ENCODE results near the gene IFT57. TPM values are rescaled to one million over a fixed set of nuclear protein-coding genes. Genes with fewer than 3 reads are reported as not detected.
"Not testable (repeated sequence)": the region's sequence is repeated elsewhere in the genome, so short reads cannot be mapped to it uniquely, and the experiment has no call there.

Gene IFT57, protein sequence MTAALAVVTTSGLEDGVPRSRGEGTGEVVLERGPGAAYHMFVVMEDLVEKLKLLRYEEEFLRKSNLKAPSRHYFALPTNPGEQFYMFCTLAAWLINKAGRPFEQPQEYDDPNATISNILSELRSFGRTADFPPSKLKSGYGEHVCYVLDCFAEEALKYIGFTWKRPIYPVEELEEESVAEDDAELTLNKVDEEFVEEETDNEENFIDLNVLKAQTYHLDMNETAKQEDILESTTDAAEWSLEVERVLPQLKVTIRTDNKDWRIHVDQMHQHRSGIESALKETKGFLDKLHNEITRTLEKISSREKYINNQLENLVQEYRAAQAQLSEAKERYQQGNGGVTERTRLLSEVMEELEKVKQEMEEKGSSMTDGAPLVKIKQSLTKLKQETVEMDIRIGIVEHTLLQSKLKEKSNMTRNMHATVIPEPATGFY
- total RNA-seq (2021; fragmentation: NEBNext Ultra II Directional; extraction: Animal tissue kit (Norgen Biotek cat#: 25700)): 10 to 100 TPM; 53.6 to 65.3 (median 58.7) TPM
- long read RNA-seq, transcript IFT57-201 (11 exons, 3,203 nt): major isoform, 83 of 131 reads
- long read RNA-seq, partial matches to known transcripts: 41 of 131 reads
- long read RNA-seq, other reads (novel, unspliced or antisense): 7 of 131 reads

DNA sequence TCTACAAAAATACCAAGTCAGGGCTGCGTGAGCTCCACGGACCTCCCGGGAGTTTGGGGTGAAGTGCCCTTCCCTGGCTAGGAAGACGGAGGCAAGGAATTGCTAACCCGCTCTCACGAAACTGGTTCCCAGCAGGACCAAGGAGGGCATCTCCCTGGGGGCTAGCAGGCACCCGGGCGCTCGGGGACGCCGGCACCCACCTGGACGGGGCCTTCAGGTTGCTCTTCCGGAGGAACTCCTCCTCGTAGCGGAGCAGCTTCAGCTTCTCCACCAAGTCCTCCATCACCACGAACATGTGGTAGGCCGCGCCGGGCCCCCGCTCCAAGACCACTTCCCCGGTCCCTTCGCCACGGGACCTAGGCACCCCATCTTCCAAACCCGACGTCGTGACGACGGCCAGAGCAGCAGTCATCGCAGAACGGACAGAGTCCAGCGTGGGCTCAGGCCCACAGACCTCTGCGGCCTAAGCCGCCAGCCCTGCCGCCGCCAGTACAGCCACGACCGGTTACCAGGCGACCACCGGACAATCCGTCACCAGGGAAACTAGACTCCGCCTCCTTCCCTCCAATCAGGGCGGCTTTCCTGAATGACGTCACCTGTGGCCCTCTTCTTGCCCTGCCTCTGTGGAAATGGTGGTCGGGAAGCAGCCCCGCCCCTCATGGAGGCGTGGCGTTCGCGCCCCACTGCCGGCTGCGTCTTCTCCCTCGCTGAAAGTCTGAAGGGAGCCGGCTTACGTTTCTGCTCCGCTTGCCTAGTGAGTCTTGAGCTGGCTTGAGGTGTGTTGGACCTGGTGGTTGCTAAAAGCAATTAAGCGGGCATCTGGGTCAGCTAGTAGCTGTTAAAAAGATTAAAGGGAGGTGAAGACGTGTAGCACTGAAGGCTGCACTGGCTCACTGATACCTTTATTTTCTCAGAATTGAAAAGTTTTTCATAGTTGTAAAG is at the start of gene IFT57:
IFT57 (minus strand) TSS at position 514 of the 942 bp plus-strand sequence; CDS start at position 412, 102 bp downstream.
- H3K4me1 Mint-ChIP-seq (ENCODE audit: low read depth): peaks cover 52% of the 10 kb centered on the region

DNA sequence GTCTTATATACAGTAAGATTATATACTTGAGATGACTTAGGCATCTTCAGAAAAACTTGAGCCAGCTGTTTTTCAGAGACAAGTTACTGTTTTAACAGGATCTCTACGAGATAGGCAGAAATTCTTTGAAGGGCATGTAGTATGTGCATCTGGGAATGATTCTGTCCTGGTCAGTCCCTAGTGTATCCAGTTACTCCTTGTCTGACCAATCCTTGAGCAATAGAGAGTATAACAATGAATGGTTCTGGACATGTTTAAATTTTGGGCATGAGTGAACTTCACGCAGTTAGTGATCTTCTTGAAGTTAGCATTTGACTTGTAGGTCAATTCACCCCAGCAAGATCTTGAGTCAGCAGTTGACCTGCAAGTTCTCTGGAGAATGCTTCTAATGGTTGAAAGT is 49.4 kb upstream of the IFT57 start:
- peaks cover 12% of the 10 kb centered on the region; the same call in 1 of the 2 replicates for H3K27me3 Mint-ChIP-seq (ENCODE audit: insufficient read depth)
- no peaks in the 10 kb centered on the region for H3K36me3 Mint-ChIP-seq (ENCODE audit: low read depth)
- TF ChIP-seq, protein P1, sequence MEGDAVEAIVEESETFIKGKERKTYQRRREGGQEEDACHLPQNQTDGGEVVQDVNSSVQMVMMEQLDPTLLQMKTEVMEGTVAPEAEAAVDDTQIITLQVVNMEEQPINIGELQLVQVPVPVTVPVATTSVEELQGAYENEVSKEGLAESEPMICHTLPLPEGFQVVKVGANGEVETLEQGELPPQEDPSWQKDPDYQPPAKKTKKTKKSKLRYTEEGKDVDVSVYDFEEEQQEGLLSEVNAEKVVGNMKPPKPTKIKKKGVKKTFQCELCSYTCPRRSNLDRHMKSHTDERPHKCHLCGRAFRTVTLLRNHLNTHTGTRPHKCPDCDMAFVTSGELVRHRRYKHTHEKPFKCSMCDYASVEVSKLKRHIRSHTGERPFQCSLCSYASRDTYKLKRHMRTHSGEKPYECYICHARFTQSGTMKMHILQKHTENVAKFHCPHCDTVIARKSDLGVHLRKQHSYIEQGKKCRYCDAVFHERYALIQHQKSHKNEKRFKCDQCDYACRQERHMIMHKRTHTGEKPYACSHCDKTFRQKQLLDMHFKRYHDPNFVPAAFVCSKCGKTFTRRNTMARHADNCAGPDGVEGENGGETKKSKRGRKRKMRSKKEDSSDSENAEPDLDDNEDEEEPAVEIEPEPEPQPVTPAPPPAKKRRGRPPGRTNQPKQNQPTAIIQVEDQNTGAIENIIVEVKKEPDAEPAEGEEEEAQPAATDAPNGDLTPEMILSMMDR (IDR thresholded peaks at IDR 0.05): no peak
- no peak overlapping the region for H3K4me3 Mint-ChIP-seq
- no peaks in the 10 kb centered on the region for H3K9me3 Mint-ChIP-seq
- DNase-seq: no peak
- no peaks in the 10 kb centered on the region; the same call in 1 of the 2 replicates for H3K4me1 Mint-ChIP-seq (ENCODE audit: low read depth)
- no peak overlapping the region for H3K27ac Mint-ChIP-seq

More for the DNA sequence above, at the start of gene IFT57:
- DNase-seq: peak; percentile 99
- peak within 1 kb of the TSS; percentile 99 for H3K27ac Mint-ChIP-seq
- H3K4me3 Mint-ChIP-seq: peak within 1 kb of the TSS; percentile 98
- H3K36me3 Mint-ChIP-seq (ENCODE audit: low read depth): 0 out of 2 replicates have a peak, but pooled peaks cover 6% of the 10 kb centered on the region
- H3K27me3 Mint-ChIP-seq (ENCODE audit: insufficient read depth): no peaks in the 10 kb centered on the region
- no peaks in the 10 kb centered on the region for H3K9me3 Mint-ChIP-seq
- TF ChIP-seq, protein P1 (IDR thresholded peaks at IDR 0.05): no peak

DNA sequence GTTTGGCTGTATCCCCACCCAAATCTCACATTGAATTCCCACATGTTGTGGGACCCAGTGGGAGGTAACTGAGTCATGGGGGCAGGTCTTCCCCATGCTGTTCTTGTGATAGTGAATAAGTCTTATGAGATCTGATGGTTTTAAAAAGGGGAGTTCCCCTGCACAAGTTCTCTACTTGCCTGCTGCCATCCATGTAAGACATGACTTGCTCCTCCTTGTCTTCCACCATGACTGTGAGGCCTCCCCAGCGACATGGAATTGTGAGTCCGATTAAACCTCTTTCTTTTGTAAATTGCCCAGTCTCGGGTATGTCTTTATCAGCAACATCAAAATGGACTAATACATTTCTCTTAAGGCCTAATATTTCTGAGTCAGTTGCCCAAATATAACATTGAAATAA is 46.0 kb upstream of the IFT57 start:
- DNase-seq; H3K27ac Mint-ChIP-seq; H3K36me3 Mint-ChIP-seq (ENCODE audit: low read depth); H3K4me1 Mint-ChIP-seq (ENCODE audit: low read depth); H3K4me3 Mint-ChIP-seq; H3K9me3 Mint-ChIP-seq: not testable (repeated sequence)
- H3K27me3 Mint-ChIP-seq (ENCODE audit: insufficient read depth): peaks cover 10% of the 10 kb centered on the region; the same call in 1 of the 2 replicates

DNA sequence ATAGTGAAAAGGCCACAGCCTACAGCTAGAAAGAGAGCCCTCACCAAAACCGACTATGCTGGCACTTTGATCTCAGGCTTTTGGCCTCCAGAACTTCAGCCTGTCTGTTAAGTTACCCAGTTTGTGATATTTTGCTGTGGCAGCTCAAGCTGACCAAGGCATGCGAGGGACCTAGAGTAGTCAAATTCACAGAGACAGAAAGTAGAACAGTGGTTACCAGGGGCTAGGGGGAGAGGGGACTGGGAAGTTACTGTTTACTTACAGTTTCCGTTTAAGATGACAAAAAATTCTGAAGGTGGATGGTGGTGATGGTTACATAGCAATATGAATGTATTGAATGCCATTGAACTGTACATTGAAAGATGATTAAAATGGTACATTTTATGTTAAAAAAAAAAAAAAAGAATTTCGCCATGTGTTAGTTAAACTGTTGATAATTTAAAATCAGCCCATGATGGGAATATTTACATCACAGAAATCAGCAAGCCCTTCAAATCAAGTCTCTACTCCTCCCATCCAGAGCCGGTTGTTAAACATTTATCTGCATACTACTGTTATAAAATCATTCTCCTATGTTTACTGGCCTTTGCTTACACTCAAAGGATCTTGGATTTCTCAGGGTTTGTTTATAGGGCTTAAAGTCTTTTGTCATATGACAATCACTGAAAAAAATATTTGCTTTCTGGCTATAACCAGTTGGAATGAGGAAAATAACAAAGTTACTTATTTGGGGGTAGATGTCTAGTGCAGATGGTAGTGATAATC is 42.5 kb upstream of the IFT57 start:
- H3K4me3 Mint-ChIP-seq; DNase-seq; H3K9me3 Mint-ChIP-seq; H3K27ac Mint-ChIP-seq; H3K4me1 Mint-ChIP-seq (ENCODE audit: low read depth); H3K27me3 Mint-ChIP-seq (ENCODE audit: insufficient read depth); H3K36me3 Mint-ChIP-seq (ENCODE audit: low read depth): not testable (repeated sequence)

DNA sequence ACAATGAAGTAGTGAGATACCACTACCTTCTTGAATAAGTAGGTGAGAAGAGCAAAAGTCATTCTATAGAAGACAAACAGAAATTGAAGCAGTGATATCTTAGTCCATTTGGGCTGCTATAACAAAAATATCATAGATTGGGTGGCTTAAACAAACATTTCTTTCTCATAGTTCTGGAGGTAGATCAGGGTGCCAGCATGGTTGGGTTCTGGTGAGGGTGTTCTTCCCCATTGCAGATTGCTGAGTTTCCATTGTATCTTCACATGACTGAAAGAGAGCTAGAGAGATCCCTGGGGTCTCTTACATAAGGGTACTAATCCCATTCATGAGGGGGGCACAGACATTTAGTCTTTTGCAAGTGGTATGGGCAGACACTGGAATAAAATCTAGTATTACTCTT is 32.9 kb upstream of the IFT57 start:
- H3K27me3 Mint-ChIP-seq (ENCODE audit: insufficient read depth): peaks cover 2% of the 10 kb centered on the region; the same call in 1 of the 2 replicates
- H3K4me3 Mint-ChIP-seq: no peak overlapping the region
- TF ChIP-seq, protein P1 (IDR thresholded peaks at IDR 0.05): no peak
- no peaks in the 10 kb centered on the region for H3K9me3 Mint-ChIP-seq
- no peak overlapping the region for H3K27ac Mint-ChIP-seq
- H3K36me3 Mint-ChIP-seq (ENCODE audit: low read depth): no peaks in the 10 kb centered on the region
- H3K4me1 Mint-ChIP-seq (ENCODE audit: low read depth): no peaks in the 10 kb centered on the region
- DNase-seq: no peak

DNA sequence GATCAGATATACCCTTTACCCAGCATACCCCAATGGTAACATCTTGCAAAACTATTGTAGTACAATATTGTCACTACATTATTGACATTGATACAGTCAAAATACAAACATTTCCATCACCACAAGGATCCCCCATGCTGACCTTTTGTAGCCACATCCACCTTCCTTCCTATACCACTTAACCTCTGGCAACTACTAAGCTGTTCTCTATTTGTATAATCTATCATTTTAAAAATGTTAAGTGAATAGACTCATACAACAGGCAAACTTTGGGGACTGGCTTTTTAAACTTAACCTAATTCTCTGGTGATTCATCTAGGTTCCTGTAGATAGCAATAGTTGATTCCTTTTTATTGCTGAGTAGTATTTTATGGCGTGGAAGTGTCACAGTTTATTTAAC is 29.6 kb upstream of the IFT57 start:
- H3K27ac Mint-ChIP-seq: no peak overlapping the region
- TF ChIP-seq, protein P1 (IDR thresholded peaks at IDR 0.05): no peak
- no peaks in the 10 kb centered on the region for H3K9me3 Mint-ChIP-seq
- no peaks in the 10 kb centered on the region for H3K36me3 Mint-ChIP-seq (ENCODE audit: low read depth)
- H3K4me1 Mint-ChIP-seq (ENCODE audit: low read depth): no peaks in the 10 kb centered on the region
- DNase-seq: no peak
- no peak overlapping the region for H3K4me3 Mint-ChIP-seq
- H3K27me3 Mint-ChIP-seq (ENCODE audit: insufficient read depth): peaks cover 5% of the 10 kb centered on the region
